IPS-20b (cell line): ENCODE data around the gene ACSF2.

Experiments used
- H3K27ac ChIP-seq: one replicate; pipeline ENCODE4 v1.5.1; 2013; ENCODE audit warnings: low read length
- H3K27me3 ChIP-seq: 2 replicates; pipeline ENCODE4 v1.6.1; 2013; ENCODE audit warnings: mild to moderate bottlenecking, low read length, inconsistent platforms; ENCODE audit not compliant: insufficient read depth
- H3K36me3 ChIP-seq: 2 replicates; pipeline ENCODE4 v1.6.1; 2013; ENCODE audit warnings: low read depth, mild to moderate bottlenecking, inconsistent platforms, low read length, moderate library complexity; ENCODE audit not compliant: insufficient read depth
- H3K4me1 ChIP-seq: 2 replicates; pipeline ENCODE4 v1.6.1; 2013; ENCODE audit warnings: mild to moderate bottlenecking, control low read depth, inconsistent platforms, low read length, moderate library complexity; ENCODE audit not compliant: insufficient read depth
- H3K4me3 ChIP-seq: 2 replicates; pipeline ENCODE4 v1.5.1; 2013; ENCODE audit warnings: mild to moderate bottlenecking, low read length, inconsistent platforms
- H3K9ac ChIP-seq: 2 replicates; pipeline ENCODE4 v1.6.1; 2013; ENCODE audit warnings: low read depth, mild to moderate bottlenecking, inconsistent platforms, low read length, moderate library complexity
- H3K9me3 ChIP-seq: 2 replicates; pipeline ENCODE4 v1.6.1; 2013; ENCODE audit warnings: mild to moderate bottlenecking, low read depth, low read length, inconsistent platforms; ENCODE audit not compliant: insufficient read depth

ACSF2 gene

DNA sequence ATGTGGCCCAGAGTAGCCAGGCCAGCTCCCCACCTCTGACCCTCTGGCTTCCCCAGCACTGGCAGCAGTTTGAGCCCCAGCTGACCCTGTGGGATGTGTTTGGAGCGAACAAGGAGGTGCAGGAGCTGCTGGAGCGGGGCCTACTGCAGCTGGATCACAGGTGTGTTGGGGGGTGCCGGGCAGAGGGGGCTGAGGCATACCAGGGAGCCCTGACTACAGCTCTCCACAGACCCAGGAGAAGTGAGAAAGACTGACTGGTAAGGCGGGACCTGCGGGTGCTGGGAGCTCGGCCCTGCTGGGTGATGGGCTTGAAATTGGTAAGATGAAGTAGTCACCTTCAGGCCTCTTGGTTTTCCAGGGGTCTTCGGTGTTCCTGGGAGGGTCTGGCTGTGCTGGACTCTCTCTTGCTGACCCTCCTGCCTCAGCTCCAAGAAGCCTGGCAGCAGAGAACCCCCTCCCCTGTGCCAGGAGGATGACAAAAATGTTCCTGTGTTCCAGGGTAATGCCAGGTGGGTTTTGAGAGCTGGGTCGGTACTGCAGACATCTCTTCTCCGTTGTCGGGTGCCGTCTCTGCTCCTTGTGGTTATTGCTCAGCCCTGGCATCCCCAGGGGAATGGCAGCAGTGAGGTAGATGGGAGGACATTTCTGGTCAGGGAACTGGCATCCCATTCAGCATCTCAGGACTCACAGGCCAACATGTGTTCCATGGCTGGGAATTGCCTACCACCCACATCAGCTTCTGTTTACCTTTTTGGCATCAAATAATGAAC is 58.6 kb downstream of the ACSF2 start:
- no peaks in the 10 kb centered on the region for H3K27me3 ChIP-seq
- H3K27ac ChIP-seq: no peak overlapping the region
- H3K4me1 ChIP-seq: no peaks in the 10 kb centered on the region; the same call in 1 of the 2 replicates
- no peak overlapping the region for H3K4me3 ChIP-seq
- H3K9me3 ChIP-seq: no peaks in the 10 kb centered on the region
- peaks cover 37% of the 10 kb centered on the region for H3K36me3 ChIP-seq
- no peak overlapping the region for H3K9ac ChIP-seq

- H3K4me1 ChIP-seq: no peaks in the 10 kb centered on the region; the same call in 1 of the 2 replicates
- no peak overlapping the region for H3K27ac ChIP-seq
- H3K9me3 ChIP-seq: no peaks in the 10 kb centered on the region
- H3K36me3 ChIP-seq: peaks cover 29% of the 10 kb centered on the region
- H3K4me3 ChIP-seq: no peak overlapping the region
- H3K27me3 ChIP-seq: no peaks in the 10 kb centered on the region
- no peak overlapping the region; the same call in 1 of the 2 replicates for H3K9ac ChIP-seq
These were observed 61.4 kb downstream of the ACSF2 start for GRCh38 chr17:50487213-50488096.

GRCh38 chr17:50488880-50489279 is 62.9 kb downstream of the ACSF2 start:
- peaks cover 22% of the 10 kb centered on the region for H3K36me3 ChIP-seq
- H3K9ac ChIP-seq: no peak overlapping the region
- H3K27ac ChIP-seq: no peak overlapping the region
- no peak overlapping the region for H3K4me3 ChIP-seq
- no peaks in the 10 kb centered on the region for H3K9me3 ChIP-seq
- H3K4me1 ChIP-seq: no peaks in the 10 kb centered on the region; the same call in 1 of the 2 replicates
- H3K27me3 ChIP-seq: no peaks in the 10 kb centered on the region

GRCh38 chr17:50491505-50491904 is 65.5 kb downstream of the ACSF2 start:
- Histone ChIP-seq H3K9me3 (no peaks in the 10 kb centered on the region), H3K9ac (no peak overlapping the region), H3K27ac (no peak overlapping the region), H3K4me1 (no peaks in the 10 kb centered on the region; the same call in 1 of the 2 replicates), H3K36me3 (no peaks in the 10 kb centered on the region), H3K27me3 (no peaks in the 10 kb centered on the region), H3K4me3 (no peak overlapping the region)

GRCh38 chr17:50492214-50492613 is 66.2 kb downstream of the ACSF2 start:
- H3K9me3 ChIP-seq: no peaks in the 10 kb centered on the region
- H3K9ac ChIP-seq: no peak overlapping the region
- H3K4me3 ChIP-seq: no peak overlapping the region
- no peaks in the 10 kb centered on the region; the same call in 1 of the 2 replicates for H3K4me1 ChIP-seq
- no peaks in the 10 kb centered on the region for H3K36me3 ChIP-seq
- H3K27ac ChIP-seq: no peak overlapping the region
- no peaks in the 10 kb centered on the region for H3K27me3 ChIP-seq

DNA sequence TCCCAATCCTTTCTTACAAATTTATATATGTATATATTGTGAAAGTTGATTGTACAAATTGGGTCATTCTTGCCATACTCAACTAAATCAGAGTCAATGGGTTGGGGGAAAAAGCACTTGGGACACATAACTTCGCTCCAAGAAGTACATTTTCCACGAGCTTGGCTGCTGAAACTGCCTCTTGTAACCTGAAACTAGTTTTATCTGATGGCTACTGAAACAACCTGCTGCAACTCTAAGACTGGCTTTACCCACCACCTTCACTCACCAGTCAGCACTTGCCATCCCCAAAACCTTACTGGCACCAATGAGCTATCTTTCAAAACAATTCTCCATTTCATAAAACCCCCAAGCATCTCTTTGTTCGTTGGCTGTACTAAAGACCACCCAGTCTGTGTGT is 67.7 kb downstream of the ACSF2 start:
- Histone ChIP-seq H3K9me3 (no peaks in the 10 kb centered on the region), H3K27me3 (no peaks in the 10 kb centered on the region), H3K4me3 (no peak overlapping the region), H3K36me3 (no peaks in the 10 kb centered on the region), H3K9ac (no peak overlapping the region), H3K4me1 (no peaks in the 10 kb centered on the region; the same call in 1 of the 2 replicates), H3K27ac (no peak overlapping the region)

- no peaks in the 10 kb centered on the region for H3K27me3 ChIP-seq
- H3K36me3 ChIP-seq: no peaks in the 10 kb centered on the region
- H3K27ac ChIP-seq: no peak overlapping the region
- no peaks in the 10 kb centered on the region for H3K9me3 ChIP-seq
- no peaks in the 10 kb centered on the region for H3K4me1 ChIP-seq
- H3K9ac ChIP-seq: no peak overlapping the region
- no peak overlapping the region for H3K4me3 ChIP-seq
These were observed 69.3 kb downstream of the ACSF2 start for GRCh38 chr17:50495217-50495823.

DNA sequence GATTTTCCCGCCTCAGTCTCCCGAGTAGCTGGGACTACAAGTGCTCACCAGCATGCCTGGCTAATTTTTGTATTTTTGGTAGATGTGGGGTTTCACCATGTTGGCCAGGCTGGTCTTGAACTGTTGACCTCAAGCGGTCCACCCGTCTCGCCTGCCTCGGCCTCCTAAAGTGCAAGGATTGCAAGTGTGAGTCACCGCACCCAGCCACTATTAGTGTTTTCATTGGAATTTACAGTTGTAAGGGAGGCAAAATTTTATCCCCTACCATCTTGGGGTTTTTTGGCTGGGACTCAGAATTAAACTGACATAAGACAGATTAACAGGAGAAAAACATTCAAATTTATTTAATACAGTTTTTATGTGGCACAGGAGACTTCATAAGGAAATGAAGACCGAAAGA is 69.9 kb downstream of the ACSF2 start:
- Histone ChIP-seq H3K9ac (no peak overlapping the region), H3K4me3 (no peak overlapping the region)

GRCh38 chr17:50498021-50498874 is 72.2 kb downstream of the ACSF2 start:
- no peaks in the 10 kb centered on the region for H3K27me3 ChIP-seq
- no peaks in the 10 kb centered on the region for H3K9me3 ChIP-seq
- no peaks in the 10 kb centered on the region for H3K36me3 ChIP-seq
- H3K4me3 ChIP-seq: no peak overlapping the region
- peaks cover under 1% of the 10 kb centered on the region; the same call in 1 of the 2 replicates for H3K4me1 ChIP-seq
- no peak overlapping the region for H3K9ac ChIP-seq
- no peak overlapping the region for H3K27ac ChIP-seq

More for the DNA sequence above, 69.9 kb downstream of the ACSF2 start:
- Histone ChIP-seq H3K9me3 (no peaks in the 10 kb centered on the region), H3K27ac (no peak overlapping the region), H3K36me3 (no peaks in the 10 kb centered on the region), H3K4me1 (no peaks in the 10 kb centered on the region), H3K27me3 (no peaks in the 10 kb centered on the region)

GRCh38 chr17:50499270-50499669 is 73.3 kb downstream of the ACSF2 start:
- peaks cover 10% of the 10 kb centered on the region; the same call in 1 of the 2 replicates for H3K4me1 ChIP-seq
- no peak overlapping the region for H3K9ac ChIP-seq
- no peaks in the 10 kb centered on the region for H3K9me3 ChIP-seq
- H3K27me3 ChIP-seq: no peaks in the 10 kb centered on the region
- no peak overlapping the region for H3K27ac ChIP-seq
- no peak overlapping the region for H3K4me3 ChIP-seq
- H3K36me3 ChIP-seq: no peaks in the 10 kb centered on the region

- no peaks in the 10 kb centered on the region for H3K9me3 ChIP-seq
- no peak overlapping the region for H3K4me3 ChIP-seq
- no peak overlapping the region for H3K9ac ChIP-seq
- no peaks in the 10 kb centered on the region for H3K36me3 ChIP-seq
- H3K27me3 ChIP-seq: no peaks in the 10 kb centered on the region
- H3K4me1 ChIP-seq: peaks cover 10% of the 10 kb centered on the region; the same call in 1 of the 2 replicates
- H3K27ac ChIP-seq: no peak overlapping the region
These were observed 73.7 kb downstream of the ACSF2 start for GRCh38 chr17:50499721-50500120.
